ENCODE results near the gene OLFM1. TPM values are rescaled to one million over a fixed set of nuclear protein-coding genes. Genes with fewer than 3 reads are reported as not detected.

OLFM1 gene
- total and polyA plus RNA-seq, 2 donors from 2014 or later, result 2.9 to 33.7 TPM

DNA sequence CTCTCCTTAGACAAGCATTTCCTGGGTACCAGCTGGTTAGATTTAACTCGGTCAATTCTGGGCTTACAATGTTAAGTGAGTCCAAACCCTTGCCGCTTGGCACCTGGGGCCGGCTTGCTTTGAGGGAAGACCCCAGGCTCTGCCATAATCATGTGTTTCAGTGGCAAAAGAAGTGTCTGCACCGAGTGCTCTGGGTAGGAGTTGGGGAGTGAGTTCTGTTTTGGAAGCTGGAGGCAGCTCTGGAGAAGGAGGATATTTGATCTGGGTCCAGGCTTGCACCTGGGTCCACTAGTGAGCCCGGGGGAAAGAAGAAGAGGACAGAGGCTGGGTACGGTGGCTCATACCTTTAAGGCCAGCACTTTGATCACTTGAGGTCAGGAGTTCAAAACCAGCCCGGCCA lies 8.4 kb upstream of the OLFM1 start:
- TF ChIP-seq, protein P1, sequence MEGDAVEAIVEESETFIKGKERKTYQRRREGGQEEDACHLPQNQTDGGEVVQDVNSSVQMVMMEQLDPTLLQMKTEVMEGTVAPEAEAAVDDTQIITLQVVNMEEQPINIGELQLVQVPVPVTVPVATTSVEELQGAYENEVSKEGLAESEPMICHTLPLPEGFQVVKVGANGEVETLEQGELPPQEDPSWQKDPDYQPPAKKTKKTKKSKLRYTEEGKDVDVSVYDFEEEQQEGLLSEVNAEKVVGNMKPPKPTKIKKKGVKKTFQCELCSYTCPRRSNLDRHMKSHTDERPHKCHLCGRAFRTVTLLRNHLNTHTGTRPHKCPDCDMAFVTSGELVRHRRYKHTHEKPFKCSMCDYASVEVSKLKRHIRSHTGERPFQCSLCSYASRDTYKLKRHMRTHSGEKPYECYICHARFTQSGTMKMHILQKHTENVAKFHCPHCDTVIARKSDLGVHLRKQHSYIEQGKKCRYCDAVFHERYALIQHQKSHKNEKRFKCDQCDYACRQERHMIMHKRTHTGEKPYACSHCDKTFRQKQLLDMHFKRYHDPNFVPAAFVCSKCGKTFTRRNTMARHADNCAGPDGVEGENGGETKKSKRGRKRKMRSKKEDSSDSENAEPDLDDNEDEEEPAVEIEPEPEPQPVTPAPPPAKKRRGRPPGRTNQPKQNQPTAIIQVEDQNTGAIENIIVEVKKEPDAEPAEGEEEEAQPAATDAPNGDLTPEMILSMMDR (IDR thresholded peaks at IDR 0.05; ENCODE audit: borderline replicate concordance, extremely low read depth, insufficient read depth), result no peak
- Histone ChIP-seq H3K4me3 (ENCODE audit: low read length in 3 of 3) (no peak overlapping the region), H3K9me3 (ENCODE audit: control insufficient read depth in 2 of 3, insufficient read depth in 1 of 3, low read length in 3 of 3) (no peaks in the 10 kb centered on the region), H3K4me1 (ENCODE audit: control insufficient read depth in 2 of 3, insufficient read depth in 2 of 3, low read depth in 1 of 3, low read length in 3 of 3) (peaks cover 0 to 2% (median 0%) of the 10 kb centered on the region in 3 donors), H3K9ac (ENCODE audit: low read length in 3 of 3) (no peak overlapping the region), H3K27me3 (ENCODE audit: control insufficient read depth, insufficient read depth, low read length) (peaks cover 16% of the 10 kb centered on the region), H3K36me3 (ENCODE audit: control insufficient read depth in 2 of 3, insufficient read depth in 3 of 3, low read length in 3 of 3) (no peaks in the 10 kb centered on the region), H3K27ac (ENCODE audit: low read depth in 2 of 2, low read length in 2 of 2) (no peak overlapping the region)
- FAIRE-seq (no peak), DNase-seq (peak in 1 of 5 donors; percentile 18)
- intact Hi-C loops (cut with DNase I), result no loop called here

- no peak overlapping the region for H3K9ac ChIP-seq (ENCODE audit: low read length in 3 of 3)
- H3K27ac ChIP-seq (ENCODE audit: low read depth in 2 of 2, low read length in 2 of 2), result no peak overlapping the region
- no peak for FAIRE-seq
- no peaks in the 10 kb centered on the region for H3K36me3 ChIP-seq (ENCODE audit: control insufficient read depth in 2 of 3, insufficient read depth in 3 of 3, low read length in 3 of 3)
- peaks cover 0 to under 1% (median 0%) of the 10 kb centered on the region in 3 donors for H3K4me1 ChIP-seq (ENCODE audit: control insufficient read depth in 2 of 3, insufficient read depth in 2 of 3, low read depth in 1 of 3, low read length in 3 of 3)
- peak in 2 of 5 donors; percentile 11 to 22 for DNase-seq
- no peak overlapping the region for H3K4me3 ChIP-seq (ENCODE audit: low read length in 3 of 3)
- no peaks in the 10 kb centered on the region for H3K9me3 ChIP-seq (ENCODE audit: control insufficient read depth in 2 of 3, insufficient read depth in 1 of 3, low read length in 3 of 3)
- H3K27me3 ChIP-seq (ENCODE audit: control insufficient read depth, insufficient read depth, low read length), result peaks cover 15% of the 10 kb centered on the region
- intact Hi-C loops (cut with DNase I), result loop anchor here (5.0 kb wide), 1 partner anchor 333 kb away; no protein-coding TSS in a partner anchor
- TF ChIP-seq, protein P1 (IDR thresholded peaks at IDR 0.05; ENCODE audit: borderline replicate concordance, extremely low read depth, insufficient read depth), result no peak
These were observed 7.8 kb upstream of the OLFM1 start for GRCh38 chr9:135079676-135080075.

DNA sequence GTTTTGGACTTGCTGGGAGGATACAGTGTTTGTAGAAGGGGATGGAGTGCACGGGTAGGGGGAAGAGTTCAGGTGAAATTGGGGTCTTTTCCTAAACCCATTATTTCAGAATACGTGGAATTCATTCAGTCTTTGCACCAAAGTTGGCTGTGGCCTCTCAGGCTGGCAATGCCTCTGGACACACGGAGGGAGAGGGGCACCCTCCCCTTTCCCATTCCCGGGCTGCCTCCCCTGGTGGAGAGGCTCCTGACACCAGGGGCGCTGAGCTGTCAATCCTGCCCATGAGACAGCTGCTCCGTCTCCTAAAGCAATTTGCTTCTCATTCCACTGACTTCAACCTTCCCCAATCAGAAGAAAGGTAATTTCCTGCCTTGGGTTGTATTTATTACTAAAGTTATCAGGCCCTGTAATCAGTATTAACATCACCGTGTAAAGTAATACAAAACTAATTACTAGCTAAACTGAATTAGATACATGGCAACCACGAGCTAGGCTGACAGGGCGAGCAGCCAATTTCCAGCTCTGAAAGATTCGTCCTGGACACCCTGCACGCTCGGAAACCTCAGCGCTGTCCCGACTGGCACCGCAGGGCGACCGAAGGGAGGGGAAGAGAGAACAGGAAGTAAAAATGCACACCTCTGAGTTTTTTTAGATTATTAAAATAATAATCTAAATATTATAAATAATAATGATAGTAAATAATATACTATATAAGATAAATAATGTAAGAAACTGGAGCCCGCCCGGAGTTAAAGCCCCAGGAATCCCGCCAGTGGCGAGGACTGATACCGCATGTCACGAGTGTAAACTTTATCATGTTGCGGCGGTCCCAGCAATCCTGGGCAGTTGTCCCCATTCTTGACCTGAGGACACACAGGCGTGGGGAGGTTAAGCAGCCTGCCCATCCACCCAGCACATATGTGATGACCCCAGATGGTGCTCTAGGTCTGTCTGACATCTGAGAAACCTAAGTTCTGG lies 6.9 kb upstream of the OLFM1 start:
- Histone ChIP-seq H3K27ac (ENCODE audit: low read depth in 2 of 2, low read length in 2 of 2) (no peak overlapping the region), H3K36me3 (ENCODE audit: control insufficient read depth in 2 of 3, insufficient read depth in 3 of 3, low read length in 3 of 3) (no peaks in the 10 kb centered on the region), H3K4me3 (ENCODE audit: low read length in 3 of 3) (no peak overlapping the region), H3K27me3 (ENCODE audit: control insufficient read depth, insufficient read depth, low read length) (peaks cover 12% of the 10 kb centered on the region), H3K9ac (ENCODE audit: low read length in 3 of 3) (no peak overlapping the region), H3K4me1 (ENCODE audit: control insufficient read depth in 2 of 3, insufficient read depth in 2 of 3, low read depth in 1 of 3, low read length in 3 of 3) (no peaks in the 10 kb centered on the region), H3K9me3 (ENCODE audit: control insufficient read depth in 2 of 3, insufficient read depth in 1 of 3, low read length in 3 of 3) (no peaks in the 10 kb centered on the region)
- TF ChIP-seq, protein P1 (IDR thresholded peaks at IDR 0.05; ENCODE audit: borderline replicate concordance, extremely low read depth, insufficient read depth), result no peak
- intact Hi-C loops (cut with DNase I), result loop anchor here (5.0 kb wide), 1 partner anchor 332 kb away; no protein-coding TSS in a partner anchor
- FAIRE-seq, result no peak
- peak in 2 of 5 donors; percentile 20 to 43 for DNase-seq

Measured in kidney (tissue), 14 donors.